ENCODE results near the gene GALNT18.

GALNT18 gene

DNA sequence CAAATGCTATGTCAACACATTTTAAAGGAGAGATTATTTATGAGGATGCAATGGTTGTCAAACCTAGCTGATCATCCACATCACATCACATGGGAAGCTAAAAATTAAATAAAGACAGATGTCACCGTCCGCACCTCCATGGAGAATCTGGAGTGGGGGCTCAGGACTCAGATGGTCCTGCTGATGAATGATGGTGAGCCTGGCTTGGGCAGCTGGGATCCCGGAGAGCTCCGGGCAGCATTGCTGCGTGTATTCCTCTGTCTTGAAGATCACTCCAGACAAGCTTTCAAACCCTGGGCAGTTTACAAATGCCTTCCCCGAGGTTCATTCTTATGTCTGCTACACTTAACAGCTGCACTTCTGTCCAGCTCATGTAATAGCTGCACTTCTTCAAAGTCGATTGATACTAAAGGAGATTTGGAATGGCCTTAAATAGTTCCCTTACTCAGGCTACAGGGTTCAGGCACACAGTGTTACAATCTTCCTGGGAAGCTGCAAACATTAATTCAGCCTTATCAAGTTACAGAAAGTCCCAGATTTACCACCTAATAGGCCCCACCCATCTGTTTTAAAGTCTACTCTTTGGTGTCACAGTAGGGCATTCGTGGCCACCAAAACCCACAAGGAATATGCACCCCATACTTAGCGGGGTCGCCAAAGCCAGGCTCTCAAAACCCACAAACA, 234.0 kb downstream of the GALNT18 start:
- TF ChIP-seq GLIS3 (CRISPR knock-in tag; IDR thresholded peaks at IDR 0.05) (no peak), ZFP3 (CRISPR knock-in tag; IDR thresholded peaks at IDR 0.05) (no peak), ESRRG (CRISPR knock-in tag; IDR thresholded peaks at IDR 0.05) (no peak), CSDC2 (CRISPR knock-in tag; IDR thresholded peaks at IDR 0.05) (no peak), ZNF8 (CRISPR knock-in tag; IDR thresholded peaks at IDR 0.05) (no peak), ZFP30 (CRISPR knock-in tag; IDR thresholded peaks at IDR 0.05) (no peak), ZNF565 (CRISPR knock-in tag; conservative IDR thresholded peaks at IDR 0.05; ENCODE audit: low read depth) (no peak), PPARA (CRISPR knock-in tag; IDR thresholded peaks at IDR 0.05; ENCODE audit: borderline replicate concordance) (no peak), TOX (CRISPR knock-in tag; IDR thresholded peaks at IDR 0.05; ENCODE audit: borderline replicate concordance) (no peak), ZC3H10 (CRISPR knock-in tag; IDR thresholded peaks at IDR 0.05) (no peak), ISL1 (CRISPR knock-in tag; IDR thresholded peaks at IDR 0.05) (no peak), TCF4 (CRISPR knock-in tag; IDR thresholded peaks at IDR 0.05; ENCODE audit: borderline replicate concordance) (no peak), OSR1 (CRISPR knock-in tag; IDR thresholded peaks at IDR 0.05) (no peak), RARB (CRISPR knock-in tag; IDR thresholded peaks at IDR 0.05) (no peak), ZNF70 (CRISPR knock-in tag; IDR thresholded peaks at IDR 0.05) (no peak), SNAI2 (CRISPR knock-in tag; IDR thresholded peaks at IDR 0.05) (no peak)
- TF ChIP-seq, protein P1, sequence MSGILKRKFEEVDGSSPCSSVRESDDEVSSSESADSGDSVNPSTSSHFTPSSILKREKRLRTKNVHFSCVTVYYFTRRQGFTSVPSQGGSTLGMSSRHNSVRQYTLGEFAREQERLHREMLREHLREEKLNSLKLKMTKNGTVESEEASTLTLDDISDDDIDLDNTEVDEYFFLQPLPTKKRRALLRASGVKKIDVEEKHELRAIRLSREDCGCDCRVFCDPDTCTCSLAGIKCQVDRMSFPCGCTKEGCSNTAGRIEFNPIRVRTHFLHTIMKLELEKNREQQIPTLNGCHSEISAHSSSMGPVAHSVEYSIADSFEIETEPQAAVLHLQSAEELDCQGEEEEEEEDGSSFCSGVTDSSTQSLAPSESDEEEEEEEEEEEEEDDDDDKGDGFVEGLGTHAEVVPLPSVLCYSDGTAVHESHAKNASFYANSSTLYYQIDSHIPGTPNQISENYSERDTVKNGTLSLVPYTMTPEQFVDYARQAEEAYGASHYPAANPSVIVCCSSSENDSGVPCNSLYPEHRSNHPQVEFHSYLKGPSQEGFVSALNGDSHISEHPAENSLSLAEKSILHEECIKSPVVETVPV (CRISPR knock-in tag; IDR thresholded peaks at IDR 0.05), result no peak
- TF ChIP-seq, protein P2, sequence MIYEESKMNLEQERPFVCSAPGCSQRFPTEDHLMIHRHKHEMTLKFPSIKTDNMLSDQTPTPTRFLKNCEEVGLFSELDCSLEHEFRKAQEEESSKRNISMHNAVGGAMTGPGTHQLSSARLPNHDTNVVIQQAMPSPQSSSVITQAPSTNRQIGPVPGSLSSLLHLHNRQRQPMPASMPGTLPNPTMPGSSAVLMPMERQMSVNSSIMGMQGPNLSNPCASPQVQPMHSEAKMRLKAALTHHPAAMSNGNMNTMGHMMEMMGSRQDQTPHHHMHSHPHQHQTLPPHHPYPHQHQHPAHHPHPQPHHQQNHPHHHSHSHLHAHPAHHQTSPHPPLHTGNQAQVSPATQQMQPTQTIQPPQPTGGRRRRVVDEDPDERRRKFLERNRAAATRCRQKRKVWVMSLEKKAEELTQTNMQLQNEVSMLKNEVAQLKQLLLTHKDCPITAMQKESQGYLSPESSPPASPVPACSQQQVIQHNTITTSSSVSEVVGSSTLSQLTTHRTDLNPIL (CRISPR knock-in tag; IDR thresholded peaks at IDR 0.05; ENCODE audit: low read depth), result no peak
- TF ChIP-seq, protein P3, sequence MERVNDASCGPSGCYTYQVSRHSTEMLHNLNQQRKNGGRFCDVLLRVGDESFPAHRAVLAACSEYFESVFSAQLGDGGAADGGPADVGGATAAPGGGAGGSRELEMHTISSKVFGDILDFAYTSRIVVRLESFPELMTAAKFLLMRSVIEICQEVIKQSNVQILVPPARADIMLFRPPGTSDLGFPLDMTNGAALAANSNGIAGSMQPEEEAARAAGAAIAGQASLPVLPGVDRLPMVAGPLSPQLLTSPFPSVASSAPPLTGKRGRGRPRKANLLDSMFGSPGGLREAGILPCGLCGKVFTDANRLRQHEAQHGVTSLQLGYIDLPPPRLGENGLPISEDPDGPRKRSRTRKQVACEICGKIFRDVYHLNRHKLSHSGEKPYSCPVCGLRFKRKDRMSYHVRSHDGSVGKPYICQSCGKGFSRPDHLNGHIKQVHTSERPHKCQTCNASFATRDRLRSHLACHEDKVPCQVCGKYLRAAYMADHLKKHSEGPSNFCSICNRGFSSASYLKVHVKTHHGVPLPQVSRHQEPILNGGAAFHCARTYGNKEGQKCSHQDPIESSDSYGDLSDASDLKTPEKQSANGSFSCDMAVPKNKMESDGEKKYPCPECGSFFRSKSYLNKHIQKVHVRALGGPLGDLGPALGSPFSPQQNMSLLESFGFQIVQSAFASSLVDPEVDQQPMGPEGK (CRISPR knock-in tag; IDR thresholded peaks at IDR 0.05; ENCODE audit: borderline replicate concordance), result no peak
- TF ChIP-seq, protein P4, sequence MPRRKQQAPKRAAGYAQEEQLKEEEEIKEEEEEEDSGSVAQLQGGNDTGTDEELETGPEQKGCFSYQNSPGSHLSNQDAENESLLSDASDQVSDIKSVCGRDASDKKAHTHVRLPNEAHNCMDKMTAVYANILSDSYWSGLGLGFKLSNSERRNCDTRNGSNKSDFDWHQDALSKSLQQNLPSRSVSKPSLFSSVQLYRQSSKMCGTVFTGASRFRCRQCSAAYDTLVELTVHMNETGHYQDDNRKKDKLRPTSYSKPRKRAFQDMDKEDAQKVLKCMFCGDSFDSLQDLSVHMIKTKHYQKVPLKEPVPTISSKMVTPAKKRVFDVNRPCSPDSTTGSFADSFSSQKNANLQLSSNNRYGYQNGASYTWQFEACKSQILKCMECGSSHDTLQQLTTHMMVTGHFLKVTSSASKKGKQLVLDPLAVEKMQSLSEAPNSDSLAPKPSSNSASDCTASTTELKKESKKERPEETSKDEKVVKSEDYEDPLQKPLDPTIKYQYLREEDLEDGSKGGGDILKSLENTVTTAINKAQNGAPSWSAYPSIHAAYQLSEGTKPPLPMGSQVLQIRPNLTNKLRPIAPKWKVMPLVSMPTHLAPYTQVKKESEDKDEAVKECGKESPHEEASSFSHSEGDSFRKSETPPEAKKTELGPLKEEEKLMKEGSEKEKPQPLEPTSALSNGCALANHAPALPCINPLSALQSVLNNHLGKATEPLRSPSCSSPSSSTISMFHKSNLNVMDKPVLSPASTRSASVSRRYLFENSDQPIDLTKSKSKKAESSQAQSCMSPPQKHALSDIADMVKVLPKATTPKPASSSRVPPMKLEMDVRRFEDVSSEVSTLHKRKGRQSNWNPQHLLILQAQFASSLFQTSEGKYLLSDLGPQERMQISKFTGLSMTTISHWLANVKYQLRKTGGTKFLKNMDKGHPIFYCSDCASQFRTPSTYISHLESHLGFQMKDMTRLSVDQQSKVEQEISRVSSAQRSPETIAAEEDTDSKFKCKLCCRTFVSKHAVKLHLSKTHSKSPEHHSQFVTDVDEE (CRISPR knock-in tag; IDR thresholded peaks at IDR 0.05), result no peak
- no peak for ATAC-seq

DNA sequence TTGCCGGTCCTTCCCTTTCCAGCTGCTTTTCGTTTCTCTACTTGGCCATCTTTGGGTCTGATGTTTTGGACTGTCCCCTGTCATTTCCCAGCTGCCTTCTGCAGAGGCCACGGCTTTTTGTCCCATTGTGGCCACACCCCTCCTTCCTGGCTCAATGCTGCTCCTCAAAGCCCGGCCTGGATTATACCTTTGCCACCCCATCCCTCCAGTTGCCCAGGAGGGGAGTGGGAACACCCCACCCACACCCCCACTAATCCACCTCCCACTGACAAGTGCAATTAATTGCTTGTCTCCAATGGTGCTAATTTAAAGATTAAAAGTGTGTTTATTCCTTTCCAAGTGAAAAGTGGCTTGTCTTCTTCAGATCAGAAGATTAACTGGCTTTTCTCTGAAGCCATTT, 234.6 kb downstream of the GALNT18 start:
- ATAC-seq, result no peak

More for the DNA sequence above, 234.6 kb downstream of the GALNT18 start:
- TF ChIP-seq ZC3H10 (CRISPR knock-in tag; IDR thresholded peaks at IDR 0.05) (no peak), TOX (CRISPR knock-in tag; IDR thresholded peaks at IDR 0.05; ENCODE audit: borderline replicate concordance) (no peak), RARB (CRISPR knock-in tag; IDR thresholded peaks at IDR 0.05) (no peak), ZFP30 (CRISPR knock-in tag; IDR thresholded peaks at IDR 0.05) (no peak), OSR1 (CRISPR knock-in tag; IDR thresholded peaks at IDR 0.05) (no peak), ESRRG (CRISPR knock-in tag; IDR thresholded peaks at IDR 0.05) (no peak), ZNF8 (CRISPR knock-in tag; IDR thresholded peaks at IDR 0.05) (no peak)
- TF ChIP-seq, protein P4 (CRISPR knock-in tag; IDR thresholded peaks at IDR 0.05), result no peak
- TF ChIP-seq, protein P2 (CRISPR knock-in tag; IDR thresholded peaks at IDR 0.05; ENCODE audit: low read depth), result no peak

All from SK-N-SH treated with all-trans-retinoic acid at 6 μM for 48 hours (cell line).